HG03565 (cell line): ENCODE results near the gene TSSC4.

ENCODE experiments used
- ATAC-seq: cut with Tn5 transposase; IDR thresholded peaks from one replicate; pipeline ENCODE4 v1.9.1; 2021; ENCODE audit warnings: mild to moderate bottlenecking, moderate library complexity; ENCODE audit not compliant: unreplicated experiment

TSSC4 gene

GRCh38 chr11:2431395-2431794 lies 30.8 kb downstream of the TSSC4 start:
- ATAC-seq, result no peak

GRCh38 chr11:2432171-2432621 lies 31.6 kb downstream of the TSSC4 start:
- no peak for ATAC-seq

- no peak for ATAC-seq
Observed at GRCh38 chr11:2432628-2433071, 32.1 kb downstream of the TSSC4 start.

- ATAC-seq, result no peak
Observed at GRCh38 chr11:2433106-2433925, 32.8 kb downstream of the TSSC4 start.

- ATAC-seq, result no peak
Observed at GRCh38 chr11:2434008-2434407, 33.5 kb downstream of the TSSC4 start.

- ATAC-seq, result no peak
Observed at GRCh38 chr11:2434506-2435255, 34.1 kb downstream of the TSSC4 start.

- ATAC-seq, result no peak
Observed at GRCh38 chr11:2435288-2436012, 34.9 kb downstream of the TSSC4 start.

GRCh38 chr11:2436013-2436520 lies 35.5 kb downstream of the TSSC4 start:
- ATAC-seq, result no peak

- ATAC-seq, result no peak
Observed at GRCh38 chr11:2436521-2437031, 36.0 kb downstream of the TSSC4 start.

- no peak for ATAC-seq
Observed at GRCh38 chr11:2437516-2437915, 37.0 kb downstream of the TSSC4 start.

- ATAC-seq, result no peak
Observed at GRCh38 chr11:2439820-2440219, 39.3 kb downstream of the TSSC4 start.

- no peak for ATAC-seq
Observed at GRCh38 chr11:2440646-2441045, 40.1 kb downstream of the TSSC4 start.

GRCh38 chr11:2441171-2441570 lies 40.6 kb downstream of the TSSC4 start:
- no peak for ATAC-seq

- ATAC-seq, result no peak
Observed at GRCh38 chr11:2442589-2442988, 42.0 kb downstream of the TSSC4 start.

- no peak for ATAC-seq
Observed at GRCh38 chr11:2443406-2443805, 42.9 kb downstream of the TSSC4 start.

GRCh38 chr11:2443881-2444820 lies 43.6 kb downstream of the TSSC4 start, which contains the start of gene TRPM5:
TSS of gene TRPM5 (minus strand) at chr11:2444514. CDS start at chr11:2423036, 21,478 bp downstream.
- ATAC-seq, result no peak

- ATAC-seq, result no peak
Observed at GRCh38 chr11:2444821-2445745, 44.5 kb downstream of the TSSC4 start, which contains the start of gene KCNQ1. TSS of gene KCNQ1 (plus strand) at chr11:2445008. CDS start at chr11:2445099, 91 bp downstream.

GRCh38 chr11:2445746-2446551 lies 45.4 kb downstream of the TSSC4 start:
- no peak for ATAC-seq
